Endothelial cell of umbilical vein (primary cell): ENCODE measurements around the gene SCN10A. TPM values are rescaled to one million over a fixed set of nuclear protein-coding genes. Genes with fewer than 3 reads are reported as not detected.

Experiments used
- BruUV-seq: library from RNA; stranded (reverse); fragments of 400-500 nt; replicated peaks from 2 replicates; lab custom pipeline; 2021; lab: Mats Ljungman, UMichigan
- CTCF ChIA-PET: fragments of 300-600, 350-600 bp; sonication (Branson Sonifier 250); formaldehyde crosslinking; loops from one replicate; lab custom pipeline; 2021; ENCODE audit warnings: antibody characterized with exemption, inconsistent platforms; lab: Charles Lee
- POLR2A ChIA-PET: fragments of 300-600, 350-600 bp; sonication (Branson Sonifier 250); formaldehyde crosslinking; loops from one replicate; lab custom pipeline; 2021; ENCODE audit warnings: antibody characterized with exemption, inconsistent platforms; lab: Charles Lee
- DNase-seq: peaks from one replicate; pipeline ENCODE4 v3.0.0-alpha.2; 2011; ENCODE audit warnings: low read depth, low spot score
- FAIRE-seq: peaks from 2 replicates; lab custom pipeline; 2011; peaks lifted over from hg19 to GRCh38; lab: Jason Lieb, UNC
- H2AFZ ChIP-seq: 2 replicates; pipeline ENCODE4 v1.6.0; 2012; ENCODE audit warnings: low read depth, low read length, control low read depth, inconsistent platforms
- H3K27ac ChIP-seq: 2 replicates; pipeline ENCODE4 v1.5.1; 2011; ENCODE audit warnings: low read depth, mild to moderate bottlenecking, control low read depth, low read length, moderate library complexity; ENCODE audit not compliant: insufficient read depth
- H3K27me3 ChIP-seq, 2 experiments: 2 replicates each; pipeline versions ENCODE4 v1.6.0 to v1.6.1; 2011; ENCODE audit warnings: low read length in 2 of 2, mixed read lengths in 1 of 2; ENCODE audit not compliant: control insufficient read depth in 2 of 2, insufficient read depth in 2 of 2
- H3K36me3 ChIP-seq, 2 experiments: 2 replicates in 1 of 2; 3 replicates in 1 of 2; pipeline ENCODE4 v1.5.1; 2011; ENCODE audit warnings: low read length in 2 of 2, mild to moderate bottlenecking in 1 of 2, moderate library complexity in 1 of 2; ENCODE audit not compliant: control insufficient read depth in 2 of 2, insufficient read depth in 2 of 2; ENCODE audit errors: extremely low read depth in 1 of 2
- H3K4me1 ChIP-seq: 3 replicates; pipeline ENCODE4 v1.5.1; 2011; ENCODE audit warnings: mild to moderate bottlenecking, low read length; ENCODE audit not compliant: control insufficient read depth, insufficient read depth; ENCODE audit errors: extremely low read depth
- H3K4me2 ChIP-seq: 2 replicates; pipeline ENCODE4 v1.6.1; 2011; ENCODE audit warnings: low read length, control low read depth, mixed read lengths; ENCODE audit not compliant: insufficient read depth
- H3K4me3 ChIP-seq, 3 experiments: fragments of 200-600 bp in 1 of 3; sonication (generic), shearing (Covaris generic) in 1 of 3; replicated peaks in 1 of 3; 2 replicates each; pipeline ENCODE4 v1.5.1; 2011 to 2016; ENCODE audit warnings: control low read depth in 3 of 3, low read length in 3 of 3, mild to moderate bottlenecking in 2 of 3, inconsistent platforms in 1 of 3, low read depth in 1 of 3, moderate library complexity in 1 of 3; ENCODE audit not compliant: insufficient read depth in 1 of 3
- H3K79me2 ChIP-seq: 2 replicates; pipeline ENCODE4 v1.6.0; 2012; ENCODE audit warnings: low read length, inconsistent platforms; ENCODE audit not compliant: control insufficient read depth, insufficient read depth
- H3K9ac ChIP-seq: replicated peaks from 2 replicates; pipeline ENCODE3; 2011; ENCODE audit warnings: low read length, control low read depth; ENCODE audit not compliant: insufficient read depth; ENCODE audit errors: extremely low read depth
- H3K9me1 ChIP-seq: replicated peaks from 3 replicates; pipeline ENCODE4 v1.6.0; 2011; ENCODE audit warnings: mild to moderate bottlenecking, low read length; ENCODE audit not compliant: control insufficient read depth, insufficient read depth; ENCODE audit errors: extremely low read depth
- H3K9me3 ChIP-seq: replicated peaks from 2 replicates; pipeline ENCODE4 v1.5.1; 2012; ENCODE audit warnings: low read length, inconsistent platforms; ENCODE audit not compliant: control insufficient read depth, insufficient read depth
- H4K20me1 ChIP-seq: replicated peaks from 2 replicates; pipeline ENCODE3; 2011; ENCODE audit warnings: mild to moderate bottlenecking, low read length; ENCODE audit not compliant: control insufficient read depth, insufficient read depth; ENCODE audit errors: extremely low read depth
- EZH2 ChIP-seq: IDR thresholded peaks from 2 replicates; pipeline ENCODE4 v1.6.1; 2012; ENCODE audit warnings: borderline replicate concordance, low read depth, mild to moderate bottlenecking, moderate library complexity, low read length, inconsistent platforms; ENCODE audit not compliant: severe bottlenecking
- FOS ChIP-seq: IDR thresholded peaks from 2 replicates; pipeline ENCODE4 v1.6.1; 2011; ENCODE audit warnings: mild to moderate bottlenecking, low read length, moderate library complexity, borderline replicate concordance; ENCODE audit not compliant: insufficient read depth
- GATA2 ChIP-seq: IDR thresholded peaks from 2 replicates; pipeline ENCODE4 v1.7.0; 2011; ENCODE audit warnings: low read depth, mild to moderate bottlenecking, moderate library complexity, mixed read lengths, low read length; ENCODE audit not compliant: insufficient read length, insufficient read depth
- JUN ChIP-seq: IDR thresholded peaks from 2 replicates; pipeline ENCODE4 v1.6.1; 2011; ENCODE audit warnings: borderline replicate concordance, low read depth; ENCODE audit not compliant: insufficient read length, insufficient read depth
- POLR2A ChIP-seq: IDR thresholded peaks from 2 replicates; pipeline ENCODE4 v1.6.1; 2012; ENCODE audit warnings: low read depth, mild to moderate bottlenecking, control low read depth, low read length
- POLR2AphosphoS5 ChIP-seq: IDR thresholded peaks from 2 replicates; pipeline ENCODE4 v1.6.1; 2012; ENCODE audit warnings: low read depth, mild to moderate bottlenecking, control low read depth, low read length, moderate library complexity; ENCODE audit not compliant: insufficient read depth
- dilution Hi-C: fragments of 300-500 bp; cut with MboI; formaldehyde crosslinking; loops from one replicate; pipeline ENCODE4 v1.15.0; 2019; ENCODE audit warnings: low sequenced_read_pairs; ENCODE audit not compliant: extremely low pct_ligation_motif_present
- intact Hi-C: fragments of 100-400 bp; cut with micrococcal nuclease; formaldehyde crosslinking; loops from one replicate; pipeline ENCODE4 v1.10.0; 2022
- polyA plus RNA-seq, 4 experiments: library from polyadenylated mRNA; depleted of rRNA in 3 of 4; stranded (reverse) in 3 of 4; unstranded in 1 of 4; fragments of >200 nt; gene quantifications; 2 replicates each; pipeline versions ENCODE4 v1.2.1 to v1.2.3, GENCODE V29; 2011 to 2012; ENCODE audit warnings: missing spikeins in 1 of 4
- total RNA-seq: library from RNA; stranded (reverse); gene quantifications from 2 replicates; pipeline ENCODE4 v1.2.3, GENCODE V29; 2021
- TF ChIP-seq, protein P1 (sequence below), 2 donors: IDR thresholded peaks; 1 replicate in 1 of 2; 2 replicates in 1 of 2; pipeline ENCODE4 v1.5.1; 2011; ENCODE audit warnings: low read length in 2 of 2, mild to moderate bottlenecking in 2 of 2, moderate library complexity in 2 of 2, control low read depth in 1 of 2, inconsistent platforms in 1 of 2, low read depth in 1 of 2; ENCODE audit not compliant: insufficient read depth in 1 of 2; ENCODE audit errors: extremely low read depth in 1 of 2
- TF ChIP-seq, protein P2 (sequence below): IDR thresholded peaks from 2 replicates; pipeline ENCODE4 v1.6.1; 2011; ENCODE audit not compliant: insufficient read depth, insufficient read length

The SCN10A gene
- total and polyA plus RNA-seq, 2 donors (not counting 3 experiments of a cell fraction or from before 2014, with no cell fraction given) = 0.07 TPM; not detected in 1

DNA sequence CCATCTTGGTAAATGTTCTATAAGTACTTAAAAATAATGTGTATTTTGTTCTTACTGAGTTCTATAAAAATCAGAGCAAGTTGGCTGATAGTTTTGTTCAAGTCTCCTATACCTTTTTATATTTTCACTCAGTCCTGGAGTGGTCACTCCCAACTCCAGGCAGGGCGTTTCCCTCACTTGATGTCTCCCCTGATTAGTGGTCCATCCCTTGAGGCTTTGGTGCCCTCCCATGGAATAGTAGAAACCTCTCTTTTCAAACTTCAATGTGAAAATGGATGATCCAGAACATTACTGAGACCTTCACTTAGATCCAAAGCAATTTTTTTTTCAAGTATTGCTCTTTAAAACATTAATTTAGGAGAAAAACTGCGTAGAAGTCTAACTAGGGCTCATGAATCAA is 25.0 kb upstream of the SCN10A start:
- Histone ChIP-seq H3K4me2 (no peak overlapping the region), H3K9me3 (no peaks in the 10 kb centered on the region), H3K27me3 (peaks cover 0 to 3% of the 10 kb centered on the region in 2 experiments), H3K4me1 (peaks cover 7% of the 10 kb centered on the region), H3K79me2 (no peaks in the 10 kb centered on the region), H2AFZ (no peak overlapping the region), H4K20me1 (no peaks in the 10 kb centered on the region), H3K4me3 (no peak overlapping the region), H3K27ac (no peak overlapping the region), H3K9ac (no peak overlapping the region), H3K9me1 (no peaks in the 10 kb centered on the region), H3K36me3 (no peaks in the 10 kb centered on the region)
- intact Hi-C loops (loop anchor here (10.0 kb wide), 1 partner anchor 496 kb away; the partner anchor contains the start of gene XYLB), dilution Hi-C loops (no loop called here)
- CTCF ChIA-PET = interaction anchor here (0.7 to 6.2 kb wide), 8 partner anchors 35 to 319 kb away, joined by 3 to 124 read pairs (median 12); no protein-coding TSS in a partner anchor
- DNase-seq (peak; percentile 33), FAIRE-seq (peak; percentile 8)
- BruUV-seq = no TSS peak
- POLR2A ChIA-PET = no interaction called here
- TF ChIP-seq, protein P1, sequence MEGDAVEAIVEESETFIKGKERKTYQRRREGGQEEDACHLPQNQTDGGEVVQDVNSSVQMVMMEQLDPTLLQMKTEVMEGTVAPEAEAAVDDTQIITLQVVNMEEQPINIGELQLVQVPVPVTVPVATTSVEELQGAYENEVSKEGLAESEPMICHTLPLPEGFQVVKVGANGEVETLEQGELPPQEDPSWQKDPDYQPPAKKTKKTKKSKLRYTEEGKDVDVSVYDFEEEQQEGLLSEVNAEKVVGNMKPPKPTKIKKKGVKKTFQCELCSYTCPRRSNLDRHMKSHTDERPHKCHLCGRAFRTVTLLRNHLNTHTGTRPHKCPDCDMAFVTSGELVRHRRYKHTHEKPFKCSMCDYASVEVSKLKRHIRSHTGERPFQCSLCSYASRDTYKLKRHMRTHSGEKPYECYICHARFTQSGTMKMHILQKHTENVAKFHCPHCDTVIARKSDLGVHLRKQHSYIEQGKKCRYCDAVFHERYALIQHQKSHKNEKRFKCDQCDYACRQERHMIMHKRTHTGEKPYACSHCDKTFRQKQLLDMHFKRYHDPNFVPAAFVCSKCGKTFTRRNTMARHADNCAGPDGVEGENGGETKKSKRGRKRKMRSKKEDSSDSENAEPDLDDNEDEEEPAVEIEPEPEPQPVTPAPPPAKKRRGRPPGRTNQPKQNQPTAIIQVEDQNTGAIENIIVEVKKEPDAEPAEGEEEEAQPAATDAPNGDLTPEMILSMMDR (IDR thresholded peaks at IDR 0.05; ENCODE audit: extremely low read depth in 1 of 2, insufficient read depth in 1 of 2, low read depth in 1 of 2, low read length in 2 of 2) = peak; percentile 14 to 16
- TF ChIP-seq GATA2 (peak; percentile 39), EZH2 (no peak), FOS (no peak)

DNA sequence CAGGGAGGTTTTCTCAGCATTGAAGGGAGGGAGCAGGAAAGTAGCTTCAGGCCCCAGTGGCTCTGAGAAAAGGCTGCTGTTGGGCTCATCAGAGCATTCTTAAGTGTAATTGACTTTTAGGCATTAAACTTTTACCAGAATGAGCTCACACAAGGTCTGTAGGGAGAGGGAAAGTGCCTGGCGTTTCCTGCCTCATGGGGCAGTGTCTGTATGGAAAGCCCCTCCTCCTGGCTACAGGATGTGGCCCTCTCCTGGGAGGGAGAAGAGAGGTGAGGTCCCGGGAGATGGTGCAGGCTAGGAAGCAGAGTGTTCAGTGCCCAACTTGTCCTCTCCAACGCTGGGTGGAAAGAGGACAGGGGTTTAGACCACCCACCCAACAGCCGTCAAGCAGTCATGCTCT is 21.3 kb upstream of the SCN10A start:
- Histone ChIP-seq H3K4me3 (no peak overlapping the region), H3K4me2 (no peak overlapping the region), H3K79me2 (no peaks in the 10 kb centered on the region), H3K4me1 (peaks cover 34% of the 10 kb centered on the region), H3K27ac (no peak overlapping the region), H3K9ac (no peak overlapping the region), H2AFZ (no peak overlapping the region), H3K9me1 (no peaks in the 10 kb centered on the region), H4K20me1 (no peaks in the 10 kb centered on the region), H3K9me3 (no peaks in the 10 kb centered on the region), H3K27me3 (no peaks in the 10 kb centered on the region), H3K36me3 (no peaks in the 10 kb centered on the region)
- TF ChIP-seq, protein P2, sequence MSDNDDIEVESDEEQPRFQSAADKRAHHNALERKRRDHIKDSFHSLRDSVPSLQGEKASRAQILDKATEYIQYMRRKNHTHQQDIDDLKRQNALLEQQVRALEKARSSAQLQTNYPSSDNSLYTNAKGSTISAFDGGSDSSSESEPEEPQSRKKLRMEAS = no peak
- TF ChIP-seq GATA2 (no peak), POLR2AphosphoS5 (no peak), FOS (no peak), POLR2A (no peak), JUN (no peak)
- TF ChIP-seq, protein P1 (IDR thresholded peaks at IDR 0.05; ENCODE audit: extremely low read depth in 1 of 2, insufficient read depth in 1 of 2, low read depth in 1 of 2, low read length in 2 of 2) = no peak
- intact Hi-C loops = no loop called here
- no TSS peak for BruUV-seq
- CTCF ChIA-PET = interaction anchor here (1.5 to 2.5 kb wide), 3 partner anchors 8 to 316 kb away, joined by 3 to 9 read pairs (median 6); no protein-coding TSS in a partner anchor
- FAIRE-seq (no peak), DNase-seq (no peak)
- POLR2A ChIA-PET = no interaction called here
- dilution Hi-C loops = no loop called here
